NCI-H345 treated with DMSO at 0.1 percent for 48 hours (cell line): ENCODE data around the gene GNAI1.

Experiments
- DNase-seq: peaks from one replicate; lab custom pipeline; 2025; ENCODE audit not compliant: unreplicated experiment; lab: John Stamatoyannopoulos, UW

GNAI1 gene

DNA sequence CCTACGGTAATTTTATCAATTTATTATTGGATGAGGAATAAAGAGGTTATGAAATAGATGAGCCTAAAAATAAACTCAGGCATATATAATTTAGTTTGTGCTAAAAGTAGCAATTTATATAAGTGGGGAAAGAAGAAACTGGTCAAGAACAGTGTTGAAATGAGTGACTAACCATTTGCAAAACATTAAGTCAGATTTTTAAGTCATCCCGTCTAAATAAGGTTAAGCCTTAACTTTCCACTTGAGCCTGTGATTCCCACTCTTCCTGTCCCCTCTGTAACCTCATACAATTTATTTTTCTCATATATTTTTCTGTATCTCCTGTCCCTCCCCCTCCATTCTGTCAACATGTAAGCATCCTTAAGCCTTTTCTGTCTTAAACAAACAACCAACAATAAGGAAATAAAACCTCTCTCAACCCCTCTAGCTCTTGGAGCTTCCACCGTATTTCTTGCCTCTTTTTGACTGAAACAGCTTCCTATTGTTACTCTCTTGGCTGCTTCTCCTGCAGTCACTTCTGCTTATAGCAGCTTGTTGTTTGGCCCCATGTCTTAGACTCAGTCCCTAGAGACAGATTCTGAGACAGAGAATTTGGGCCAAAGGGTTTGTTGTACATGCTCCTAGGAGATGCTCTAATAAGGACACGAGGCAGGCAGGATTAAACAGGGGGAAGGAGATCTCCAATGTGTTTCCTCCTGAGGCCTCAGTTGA, 109.7 kb downstream of the GNAI1 start:
- no peak for DNase-seq

DNA sequence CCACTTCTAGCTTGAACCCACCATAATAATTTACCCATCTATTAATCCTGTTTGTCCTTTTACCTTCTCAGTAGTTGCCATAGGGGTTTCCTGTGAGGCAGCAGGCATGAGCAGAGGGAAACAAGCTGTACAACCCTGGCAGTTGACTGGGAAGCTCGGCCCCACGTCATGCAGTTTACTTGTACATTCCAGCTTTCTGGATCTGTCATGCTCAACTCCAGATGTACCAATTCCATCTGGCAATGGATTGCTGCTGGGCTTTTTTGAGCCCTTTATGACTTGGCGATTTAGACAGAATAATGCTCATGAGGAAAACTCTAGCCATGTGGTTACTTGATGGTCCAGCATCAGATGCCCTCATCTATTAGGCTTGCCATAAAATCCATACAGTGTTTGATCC, 112.5 kb downstream of the GNAI1 start:
- no peak for DNase-seq

DNA sequence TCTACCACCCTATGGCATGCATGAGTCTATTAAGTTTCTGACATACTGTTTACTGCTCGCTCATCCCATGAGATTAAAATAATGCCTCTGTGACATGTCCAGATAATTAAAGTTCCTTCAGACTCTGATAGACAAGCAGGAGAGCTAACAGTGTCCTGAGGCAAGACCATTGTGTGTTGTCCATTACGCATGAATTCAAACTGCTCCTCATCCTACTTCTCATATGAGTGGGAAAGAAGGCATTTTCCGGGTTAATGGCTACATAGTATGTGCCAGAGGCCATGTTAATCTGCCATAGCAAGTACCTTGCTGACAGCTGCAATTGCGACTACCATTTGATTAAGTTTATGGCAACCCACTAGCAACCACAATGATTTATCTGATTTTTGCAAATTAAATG, 113.3 kb downstream of the GNAI1 start:
- DNase-seq: no peak

DNA sequence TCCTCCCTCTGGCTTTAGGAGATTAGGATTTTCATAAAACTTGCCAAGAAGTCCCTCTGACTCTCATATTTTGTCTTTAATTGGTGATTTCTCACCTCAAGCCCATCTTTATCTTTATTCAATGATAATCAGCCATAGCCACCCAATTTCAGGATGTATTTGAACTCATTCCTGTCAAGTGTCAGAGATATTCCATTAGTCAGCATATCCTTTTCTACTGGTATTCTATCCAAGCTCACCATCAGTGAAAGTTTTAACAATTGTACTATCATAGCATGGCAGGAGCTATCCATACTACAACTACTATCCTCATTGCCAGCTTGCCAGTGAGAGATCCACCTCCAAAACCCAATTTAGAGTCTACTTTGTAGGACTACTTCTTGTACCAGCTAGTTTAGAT, 114.6 kb downstream of the GNAI1 start:
- no peak for DNase-seq

DNA sequence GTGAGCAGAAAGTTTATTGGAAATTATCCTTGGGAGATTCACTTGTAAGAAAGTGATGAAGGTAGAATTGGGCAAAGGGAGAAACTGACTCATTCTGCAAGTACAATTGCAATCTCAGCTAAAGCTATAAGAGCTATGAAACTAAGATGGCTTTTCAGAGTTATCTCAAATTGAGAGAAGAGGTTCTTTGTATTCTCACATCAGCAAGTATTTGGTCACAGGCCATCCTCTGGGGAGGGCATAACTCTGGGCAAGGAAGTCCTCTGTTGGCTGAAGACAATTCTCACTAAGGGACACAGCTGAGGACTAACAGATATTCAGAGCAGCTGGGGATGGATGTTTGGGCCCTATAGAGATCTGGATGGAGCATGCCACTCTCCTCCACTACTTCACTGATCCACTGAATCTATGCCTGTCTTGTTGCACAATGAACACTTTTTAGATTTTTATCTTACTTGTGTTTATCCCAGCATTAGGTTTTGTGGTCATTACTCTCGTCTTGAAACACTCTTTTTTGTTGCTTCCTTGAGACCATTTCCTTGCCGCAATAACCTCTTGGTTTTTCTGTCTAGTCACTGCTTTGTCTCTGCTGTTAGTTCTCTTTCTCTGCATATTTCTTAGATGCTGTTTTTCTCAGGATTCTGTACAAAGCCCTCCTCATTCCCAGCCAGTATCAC, 115.1 kb downstream of the GNAI1 start:
- no peak for DNase-seq

DNA sequence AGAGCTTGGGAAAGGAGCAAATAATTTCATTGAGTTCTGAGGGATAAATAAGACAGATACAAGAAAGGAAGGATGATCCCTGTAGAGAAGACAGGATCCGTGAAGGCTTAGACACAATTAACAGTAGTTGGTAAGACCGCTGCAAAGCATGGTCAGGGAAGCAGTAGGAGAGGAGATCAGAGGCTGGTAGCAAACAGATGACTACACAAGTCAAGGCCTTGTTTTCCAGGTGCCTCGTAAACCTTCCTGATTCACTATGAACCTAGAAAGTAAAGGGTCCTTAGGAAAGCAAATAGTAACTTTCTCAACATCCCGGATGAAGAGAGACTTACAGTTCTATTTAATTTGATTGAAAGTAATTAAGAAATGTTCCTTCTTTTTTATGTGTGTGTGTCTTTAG, 118.6 kb downstream of the GNAI1 start:
- DNase-seq: no peak

DNA sequence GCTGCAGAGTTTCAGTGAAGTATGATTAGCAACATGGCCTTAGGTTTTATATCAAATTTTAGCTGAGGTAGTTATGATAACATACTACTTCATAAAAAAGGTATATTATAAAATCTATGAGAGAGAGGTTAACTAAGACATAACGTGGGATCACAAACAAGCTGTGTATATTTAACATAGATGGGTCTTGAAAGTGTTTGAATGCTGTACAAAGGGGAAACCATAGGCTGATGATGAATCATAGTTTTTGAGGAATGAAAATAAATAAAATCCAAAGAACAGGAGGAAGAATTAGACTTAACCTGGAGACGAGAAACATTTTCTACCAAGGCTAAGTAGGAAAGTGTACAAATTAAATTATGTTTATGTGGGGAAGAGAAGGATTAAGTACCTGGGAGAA, 119.0 kb downstream of the GNAI1 start:
- no peak for DNase-seq

DNA sequence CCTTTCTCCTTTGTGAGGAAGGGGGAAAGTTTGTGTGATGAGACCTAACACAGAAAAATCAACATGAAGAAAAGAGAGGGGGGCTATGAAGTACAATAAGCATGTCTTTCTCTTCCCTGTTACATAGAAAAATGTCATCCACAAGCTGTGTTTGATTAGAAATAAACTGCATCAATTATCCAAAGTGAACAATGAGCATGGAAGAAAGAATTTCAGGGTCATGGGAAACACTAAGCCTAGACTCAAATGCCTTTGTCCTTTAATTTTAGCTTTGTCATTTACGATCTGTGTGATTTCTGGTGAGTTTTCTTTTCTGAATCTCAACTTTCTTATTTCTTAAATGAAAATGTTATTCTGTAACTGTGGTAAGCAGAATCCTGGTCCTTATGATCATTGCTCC, 121.0 kb downstream of the GNAI1 start:
- no peak for DNase-seq

DNA sequence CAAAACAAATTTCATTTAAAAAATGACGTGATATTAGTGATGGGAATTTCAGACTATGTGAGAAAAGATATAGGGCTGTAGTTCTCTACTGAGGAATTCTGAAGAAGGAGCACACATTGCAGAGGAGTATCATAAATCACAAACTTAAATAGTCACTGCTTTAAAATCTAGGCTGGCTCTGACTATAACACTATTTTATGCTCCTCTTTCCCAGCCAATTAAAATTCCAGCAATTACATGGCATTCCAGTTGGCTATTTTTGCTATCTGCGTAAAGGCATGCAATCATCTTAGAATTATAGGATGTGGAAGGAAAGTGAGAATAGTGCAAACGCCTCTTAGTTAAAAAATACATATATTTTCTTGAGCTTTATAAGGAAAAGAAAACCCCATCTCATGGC, 123.1 kb downstream of the GNAI1 start:
- no peak for DNase-seq

DNA sequence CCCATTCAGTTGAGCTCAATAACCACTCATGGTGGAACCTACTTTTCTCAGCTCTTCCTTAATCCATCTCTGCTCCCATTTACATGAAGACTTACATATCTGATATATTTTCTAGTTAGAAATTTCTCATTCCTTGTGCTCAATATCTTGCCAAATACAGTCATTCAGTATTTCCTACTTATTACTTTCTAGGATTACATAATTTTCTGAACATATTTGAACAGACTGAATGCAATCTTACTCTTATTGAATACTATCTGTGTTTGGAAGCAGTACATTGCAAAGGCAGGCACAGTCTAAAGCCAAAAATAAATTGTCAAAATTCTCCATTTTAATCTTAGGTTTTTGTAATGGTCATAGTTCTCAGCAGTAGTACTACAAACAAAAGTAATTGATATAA, 126.0 kb downstream of the GNAI1 start:
- DNase-seq: no peak

DNA sequence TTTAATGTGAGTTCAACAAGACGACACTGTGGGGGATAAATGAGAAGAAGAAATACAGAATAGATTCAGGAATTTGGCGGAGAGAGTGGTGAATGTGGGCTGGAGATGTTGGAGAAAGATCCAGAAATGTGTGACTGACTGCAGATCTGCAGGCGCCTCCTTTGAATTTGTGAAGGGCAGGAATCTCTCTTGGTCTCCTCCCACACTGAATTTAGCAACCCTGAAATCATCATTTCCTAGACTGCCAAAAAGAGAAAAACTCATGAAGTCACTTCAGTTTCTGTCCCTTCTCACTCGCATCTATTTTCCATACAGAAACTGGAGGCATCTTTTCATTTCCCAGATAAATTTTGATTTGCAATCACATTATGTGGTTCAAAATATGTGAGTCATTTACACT, 128.7 kb downstream of the GNAI1 start:
- DNase-seq: no peak

DNA sequence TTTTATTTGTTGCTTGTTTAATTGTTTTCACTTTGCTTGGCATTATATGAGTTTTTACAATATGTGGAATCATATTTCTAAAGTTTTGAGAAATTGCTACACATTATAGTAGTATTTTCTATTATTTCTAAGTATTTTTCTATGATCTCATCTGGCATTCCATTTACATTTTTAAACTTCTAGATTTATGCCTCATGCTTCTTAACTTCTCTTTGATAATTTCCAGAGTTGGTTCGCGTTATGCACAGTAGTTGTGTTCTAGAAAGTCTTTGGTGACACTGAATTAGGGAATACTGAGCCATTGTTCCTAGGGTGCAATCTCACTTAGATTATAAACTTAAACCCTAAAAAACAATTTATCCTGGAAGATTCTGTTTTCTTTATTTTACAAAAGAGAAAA, 129.2 kb downstream of the GNAI1 start:
- no peak for DNase-seq

DNA sequence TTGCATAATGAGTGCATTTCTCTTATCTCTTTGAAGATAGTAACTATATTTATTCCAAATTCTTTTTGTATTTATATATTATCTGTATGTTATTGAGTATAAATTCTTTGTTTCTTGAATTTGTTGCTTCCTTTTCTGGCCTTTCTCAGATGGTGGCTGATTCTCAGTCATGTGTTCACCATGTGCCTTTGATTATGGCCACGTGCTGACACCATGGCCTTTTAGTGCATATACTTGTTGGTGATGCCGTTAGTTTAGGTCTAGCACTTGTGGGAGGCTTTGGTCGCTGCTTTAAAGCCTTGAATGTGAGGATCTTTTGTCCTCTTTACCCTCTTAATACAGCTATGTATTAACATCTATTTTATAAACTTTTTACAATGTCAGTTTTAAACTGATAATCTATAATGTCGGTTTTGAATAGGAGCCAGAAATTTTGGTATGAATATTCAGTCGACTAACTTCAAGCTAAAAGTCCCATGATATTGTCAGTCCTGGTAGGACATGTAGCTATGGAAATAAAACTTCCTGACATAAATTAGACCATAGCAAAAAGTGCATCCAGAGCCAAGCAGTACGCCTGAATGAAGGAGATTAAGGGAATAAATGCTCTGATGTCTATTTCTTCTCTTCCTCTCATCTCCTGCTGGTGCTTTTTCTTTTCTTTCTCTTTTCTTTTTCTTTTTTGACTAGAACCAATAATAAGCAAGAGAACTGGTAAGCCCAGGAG, 130.3 kb downstream of the GNAI1 start:
- DNase-seq: no peak

DNA sequence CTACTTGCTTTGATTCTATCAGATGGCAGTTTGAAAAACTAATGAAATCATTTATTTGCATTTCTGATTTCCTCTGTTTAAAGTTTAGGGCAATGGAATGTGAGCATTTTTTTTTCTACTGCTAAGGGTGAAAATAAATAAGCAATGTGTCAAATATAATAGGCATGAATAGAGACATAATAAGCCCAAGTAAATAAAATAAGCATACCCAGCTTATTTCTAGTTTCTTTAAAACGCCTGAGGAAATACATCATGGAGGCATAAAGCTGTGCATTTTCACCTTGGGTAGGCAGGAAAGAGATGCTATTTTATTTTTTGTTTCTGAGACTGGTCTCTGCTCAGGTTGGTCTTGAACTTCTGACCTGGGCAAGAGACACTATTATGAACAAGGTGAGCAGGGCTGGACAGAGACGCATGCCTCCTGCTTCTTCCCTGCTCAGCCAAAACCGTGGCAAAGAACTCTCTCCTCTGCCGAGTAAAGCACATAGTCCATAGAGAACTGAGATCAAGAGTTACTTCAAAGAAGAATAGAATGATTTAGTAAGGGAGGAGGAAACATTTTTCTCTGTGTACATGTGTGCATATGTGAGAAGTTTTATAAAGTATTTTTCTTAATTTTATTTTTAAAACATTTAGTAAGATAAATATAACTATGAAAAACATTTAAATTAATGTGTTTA, 138.1 kb downstream of the GNAI1 start:
- no peak for DNase-seq

DNA sequence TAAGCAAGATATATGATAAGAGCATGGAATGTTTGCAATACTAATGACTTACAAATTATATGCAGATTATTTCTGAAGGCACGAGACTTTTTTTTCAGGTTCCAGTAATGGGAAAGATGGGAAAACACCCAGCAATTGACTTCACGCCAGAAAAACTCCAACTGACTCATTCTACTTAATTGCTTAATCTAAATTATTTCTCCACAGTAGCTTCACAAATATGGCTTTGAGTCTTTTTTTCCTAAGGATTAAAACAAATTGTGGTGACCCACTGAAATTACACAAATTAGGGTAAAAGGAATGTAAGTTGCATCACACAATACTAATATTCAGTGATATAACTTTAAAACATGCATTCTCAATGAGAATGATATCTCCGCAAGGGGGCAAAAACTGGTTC, 138.7 kb downstream of the GNAI1 start:
- no peak for DNase-seq

DNA sequence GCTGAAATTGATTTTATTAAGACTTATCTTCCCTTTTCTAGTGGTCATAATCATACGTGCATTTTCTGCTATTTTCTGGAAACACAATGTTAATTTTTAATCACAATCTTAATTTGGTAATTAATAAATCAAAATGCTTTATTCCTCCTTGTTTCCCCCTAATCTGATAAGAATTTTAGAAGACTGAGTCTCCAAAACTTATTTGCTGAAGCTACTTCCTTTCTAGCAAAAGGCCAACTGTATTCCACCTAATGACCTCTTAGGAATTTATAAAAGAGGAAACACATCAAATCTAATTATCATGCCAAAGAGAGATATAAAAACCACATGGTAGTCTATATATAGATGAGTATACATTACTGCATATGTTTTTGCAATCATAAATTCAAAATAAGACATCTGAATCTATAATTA, 140.6 kb downstream of the GNAI1 start:
- DNase-seq: no peak
